HCT116 (cell line): ENCODE results near the gene SLC25A33. TPM values are rescaled to one million over a fixed set of nuclear protein-coding genes. Genes with fewer than 3 reads are reported as not detected.

Experiments used
- ATAC-seq: fragments of 200-7000 bp; cut with Tn5 transposase; 2 replicates; pipeline ENCODE4 v1.9.1; 2020; ENCODE audit warnings: mild to moderate bottlenecking, moderate library complexity
- BruUV-seq: library from RNA; stranded (reverse); fragments of 400-500 nt; replicated peaks from 2 replicates; lab custom pipeline; 2021; lab: Mats Ljungman, UMichigan
- CTCF ChIA-PET: fragments of 300-600 bp; sonication (Branson Sonifier 250); formaldehyde crosslinking; loops from one replicate; lab custom pipeline; 2021; ENCODE audit warnings: antibody characterized with exemption; lab: Charles Lee
- POLR2A ChIA-PET: fragments of 300-600, 350-600 bp; sonication (Branson Sonifier 250); formaldehyde crosslinking; loops from one replicate; lab custom pipeline; 2021; ENCODE audit warnings: antibody characterized with exemption; lab: Charles Lee
- RAD21 ChIA-PET, 2 experiments: fragments of 300-600 bp; sonication (Branson Sonifier 250); formaldehyde crosslinking; loops; one replicate each; lab custom pipeline; 2023; ENCODE audit warnings: low total read pairs in 2 of 2; ENCODE audit not compliant: uncharacterized antibody in 2 of 2, unreplicated experiment in 2 of 2, low non-redundant PET in 1 of 2; lab: Charles Lee
- DNase-seq: peaks from one replicate; pipeline ENCODE4 v3.0.0-alpha.2; 2010; ENCODE audit warnings: low read depth, low spot score
- H2AFZ ChIP-seq: fragments of 200-600 bp; shearing (Covaris generic), sonication (generic); 2 replicates; pipeline ENCODE4 v1.6.1; 2017; ENCODE audit warnings: low read depth, mixed run types, mixed read lengths, antibody characterized with exemption, low read length; ENCODE audit not compliant: poor library complexity, severe bottlenecking
- H3K27ac ChIP-seq: 2 replicates; pipeline ENCODE4 v1.5.1; 2012; ENCODE audit warnings: low read depth, low read length
- H3K27me3 ChIP-seq: fragments of 200-600 bp; sonication (generic); 2 replicates; pipeline ENCODE4 v1.6.1; 2016; ENCODE audit warnings: mixed run types, low read length, mixed read lengths; ENCODE audit not compliant: insufficient read depth
- H3K36me3 ChIP-seq, 2 experiments: fragments of 200-500 bp in 1 of 2; fragments of 200-600 bp in 1 of 2; sonication (Bioruptor generic) in 1 of 2; sonication (generic) in 1 of 2; 2 replicates each; pipeline versions ENCODE4 v1.5.1 to v1.6.1; 2014 to 2016; ENCODE audit warnings: low read length in 2 of 2, inconsistent platforms in 1 of 2, mixed read lengths in 1 of 2, mixed run types in 1 of 2; ENCODE audit not compliant: insufficient read depth in 2 of 2, control insufficient read depth in 1 of 2
- H3K4me1 ChIP-seq, 2 experiments: fragments of 200-600 bp in 1 of 2; sonication (generic) in 1 of 2; 2 replicates each; pipeline versions ENCODE4 v1.5.1 to v1.6.1; 2012 to 2017; ENCODE audit warnings: low read length in 2 of 2, inconsistent platforms in 1 of 2, mild to moderate bottlenecking in 1 of 2, mixed read lengths in 1 of 2, mixed run types in 1 of 2, moderate library complexity in 1 of 2; ENCODE audit not compliant: insufficient read depth in 2 of 2, control insufficient read depth in 1 of 2
- H3K4me2 ChIP-seq: fragments of 200-600 bp; sonication (generic); 2 replicates; pipeline ENCODE4 v1.6.1; 2017; ENCODE audit warnings: mixed run types, low read length, mixed read lengths
- H3K4me3 ChIP-seq, 2 experiments: fragments of 200-600 bp in 1 of 2; sonication (generic) in 1 of 2; replicated peaks in 1 of 2; 2 replicates each; pipeline ENCODE4 v1.5.1; 2011 to 2016; ENCODE audit warnings: low read length in 2 of 2, control low read depth in 1 of 2, low read depth in 1 of 2, mild to moderate bottlenecking in 1 of 2, mixed read lengths in 1 of 2, mixed run types in 1 of 2
- H3K79me2 ChIP-seq: fragments of 200-600 bp; sonication (generic); 2 replicates; pipeline ENCODE4 v1.6.1; 2017; ENCODE audit warnings: mild to moderate bottlenecking, mixed run types, low read length, moderate library complexity, mixed read lengths; ENCODE audit not compliant: insufficient read depth
- H3K9ac ChIP-seq: fragments of 200-600 bp; sonication (generic); 2 replicates; pipeline ENCODE4 v1.6.1; 2016; ENCODE audit warnings: low read length, mixed read lengths
- H3K9me2 ChIP-seq: fragments of 200-600 bp; sonication (generic), shearing (Covaris generic); 2 replicates; pipeline ENCODE4 v1.6.1; 2017; ENCODE audit warnings: mixed run types, mild to moderate bottlenecking, moderate library complexity; ENCODE audit not compliant: insufficient read depth
- H3K9me3 ChIP-seq, 2 experiments: fragments of 200-500 bp in 1 of 2; fragments of 200-600 bp in 1 of 2; sonication (Bioruptor generic) in 1 of 2; sonication (generic) in 1 of 2; 2 replicates each; pipeline ENCODE4 v1.6.1; 2014 to 2017; ENCODE audit warnings: low read length in 2 of 2, mixed read lengths in 2 of 2, inconsistent platforms in 1 of 2, low read depth in 1 of 2, mild to moderate bottlenecking in 1 of 2, mixed run types in 1 of 2, moderate library complexity in 1 of 2; ENCODE audit not compliant: control insufficient read depth in 1 of 2, insufficient read depth in 1 of 2
- H4K20me1 ChIP-seq: fragments of 200-600 bp; sonication (generic), shearing (Covaris generic); 2 replicates; pipeline ENCODE4 v1.6.1; 2017; ENCODE audit warnings: mixed run types, mild to moderate bottlenecking, moderate library complexity; ENCODE audit not compliant: insufficient read depth
- CTCF ChIP-seq, 3 experiments: fragments of 200-600 bp in 1 of 3; sonication (generic) in 1 of 3; IDR thresholded peaks in 2 of 3; conservative IDR thresholded peaks in 1 of 3; 2 replicates each; pipeline ENCODE4 v1.5.1; 2012 to 2017; ENCODE audit warnings: low read depth in 2 of 3, low read length in 2 of 3, antibody characterized with exemption in 1 of 3, borderline replicate concordance in 1 of 3, control low read depth in 1 of 3, mild to moderate bottlenecking in 1 of 3, mixed read lengths in 1 of 3, mixed run types in 1 of 3, moderate library complexity in 1 of 3; ENCODE audit not compliant: insufficient read depth in 1 of 3
- REST ChIP-seq: IDR thresholded peaks from 2 replicates; pipeline ENCODE4 v1.6.1; 2012; ENCODE audit warnings: low read depth
- ZBTB33 ChIP-seq: IDR thresholded peaks from 2 replicates; pipeline ENCODE4 v1.6.1; 2011; ENCODE audit warnings: mild to moderate bottlenecking, low read length, moderate library complexity; ENCODE audit not compliant: insufficient replicate concordance; ENCODE audit errors: extremely low read depth
- ZFX ChIP-seq: fragments of 450-650 bp; IDR thresholded peaks from 2 replicates; pipeline ENCODE4 v1.6.1; 2017
- intact Hi-C: fragments of 100-400 bp; cut with micrococcal nuclease; formaldehyde crosslinking; loops from 2 replicates; pipeline ENCODE4 v1.10.0; 2022
- total RNA-seq: library from RNA; stranded (reverse); gene quantifications from one replicate; pipeline ENCODE4 v1.2.1, GENCODE V29; 2021; ENCODE audit not compliant: unreplicated experiment

The SLC25A33 gene
- total RNA-seq, 1 experiment from 2014 or later = 9.8 TPM

- no peak overlapping the region for H2AFZ ChIP-seq
- H3K9me2 ChIP-seq = no peaks in the 10 kb centered on the region
- H3K4me2 ChIP-seq = no peak overlapping the region
- CTCF ChIA-PET = no interaction called here
- H3K27ac ChIP-seq = no peak overlapping the region
- no peaks in the 10 kb centered on the region for H3K79me2 ChIP-seq
- DNase-seq (no peak), ATAC-seq (no peak)
- H3K9me3 ChIP-seq = no peaks in the 10 kb centered on the region
- no peak overlapping the region for H3K9ac ChIP-seq
- POLR2A ChIA-PET = no interaction called here
- intact Hi-C loops = no loop called here
- no peak overlapping the region for H3K4me3 ChIP-seq
- no peaks in the 10 kb centered on the region for H4K20me1 ChIP-seq
- TF ChIP-seq REST = no peak
- TF ChIP-seq CTCF (IDR thresholded peaks at IDR 0.05 in 2 of 3, conservative IDR thresholded peaks at IDR 0.05 in 1 of 3; ENCODE audit: borderline replicate concordance in 1 of 3, insufficient read depth in 1 of 3, low read depth in 2 of 3, low read length in 2 of 3) = no peak
- TF ChIP-seq ZBTB33 = no peak
- TF ChIP-seq ZFX = no peak
- peaks cover 7% of the 10 kb centered on the region in 2 experiments; a peak in 3 of 4 replicates for H3K4me1 ChIP-seq
- BruUV-seq = no TSS peak
- RAD21 ChIA-PET = interaction anchor here in 1 of 2 experiments (0.5 kb wide), 1 partner anchor 117 kb away, joined by 5 read pairs; no protein-coding TSS in a partner anchor
- peaks cover 0 to 10% of the 10 kb centered on the region in 2 experiments; a peak in 2 of 4 replicates for H3K36me3 ChIP-seq
- no peaks in the 10 kb centered on the region for H3K27me3 ChIP-seq
Measured at GRCh38 chr1:9612871-9613624, 73.8 kb downstream of the SLC25A33 start.
